Fibroblast of mammary gland (primary cell): ENCODE measurements around the gene C18orf32.

Experiments
- DNase-seq: peaks from one replicate; pipeline ENCODE4 v3.0.0-alpha.2; 2010; ENCODE audit warnings: low read depth
- H3K4me3 ChIP-seq: 2 replicates; pipeline ENCODE4 v1.5.1; 2011; ENCODE audit warnings: low read depth, mild to moderate bottlenecking, low read length, moderate library complexity; ENCODE audit not compliant: control insufficient read depth
- TF ChIP-seq, protein P1 (sequence below): conservative IDR thresholded peaks from 2 replicates; pipeline ENCODE4 v1.5.1; 2011; ENCODE audit warnings: low read depth, low read length, inconsistent platforms; ENCODE audit not compliant: control insufficient read depth, insufficient read depth

C18orf32 gene

DNA sequence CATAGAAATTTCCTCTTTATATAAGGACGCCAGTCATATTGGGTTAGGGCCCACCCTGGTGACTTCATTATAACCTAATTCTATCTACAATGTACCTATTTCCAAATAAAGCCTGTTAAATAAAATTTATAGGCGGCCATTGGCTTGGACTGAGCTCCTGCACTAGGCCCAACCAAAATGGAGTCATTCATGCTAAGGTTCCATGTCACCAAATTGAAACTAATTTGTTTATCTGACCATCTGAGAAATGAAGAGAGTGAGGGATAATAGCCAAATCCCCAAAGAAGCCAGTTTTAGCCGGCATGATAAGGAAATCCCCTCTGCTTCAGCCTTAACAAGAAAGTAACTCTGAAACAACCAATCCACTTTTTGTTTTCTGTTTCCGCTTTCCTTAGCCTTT, 19.4 kb downstream of the C18orf32 start:
- TF ChIP-seq, protein P1, sequence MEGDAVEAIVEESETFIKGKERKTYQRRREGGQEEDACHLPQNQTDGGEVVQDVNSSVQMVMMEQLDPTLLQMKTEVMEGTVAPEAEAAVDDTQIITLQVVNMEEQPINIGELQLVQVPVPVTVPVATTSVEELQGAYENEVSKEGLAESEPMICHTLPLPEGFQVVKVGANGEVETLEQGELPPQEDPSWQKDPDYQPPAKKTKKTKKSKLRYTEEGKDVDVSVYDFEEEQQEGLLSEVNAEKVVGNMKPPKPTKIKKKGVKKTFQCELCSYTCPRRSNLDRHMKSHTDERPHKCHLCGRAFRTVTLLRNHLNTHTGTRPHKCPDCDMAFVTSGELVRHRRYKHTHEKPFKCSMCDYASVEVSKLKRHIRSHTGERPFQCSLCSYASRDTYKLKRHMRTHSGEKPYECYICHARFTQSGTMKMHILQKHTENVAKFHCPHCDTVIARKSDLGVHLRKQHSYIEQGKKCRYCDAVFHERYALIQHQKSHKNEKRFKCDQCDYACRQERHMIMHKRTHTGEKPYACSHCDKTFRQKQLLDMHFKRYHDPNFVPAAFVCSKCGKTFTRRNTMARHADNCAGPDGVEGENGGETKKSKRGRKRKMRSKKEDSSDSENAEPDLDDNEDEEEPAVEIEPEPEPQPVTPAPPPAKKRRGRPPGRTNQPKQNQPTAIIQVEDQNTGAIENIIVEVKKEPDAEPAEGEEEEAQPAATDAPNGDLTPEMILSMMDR, result no peak
- no peak for DNase-seq
- no peak overlapping the region for H3K4me3 ChIP-seq

DNA sequence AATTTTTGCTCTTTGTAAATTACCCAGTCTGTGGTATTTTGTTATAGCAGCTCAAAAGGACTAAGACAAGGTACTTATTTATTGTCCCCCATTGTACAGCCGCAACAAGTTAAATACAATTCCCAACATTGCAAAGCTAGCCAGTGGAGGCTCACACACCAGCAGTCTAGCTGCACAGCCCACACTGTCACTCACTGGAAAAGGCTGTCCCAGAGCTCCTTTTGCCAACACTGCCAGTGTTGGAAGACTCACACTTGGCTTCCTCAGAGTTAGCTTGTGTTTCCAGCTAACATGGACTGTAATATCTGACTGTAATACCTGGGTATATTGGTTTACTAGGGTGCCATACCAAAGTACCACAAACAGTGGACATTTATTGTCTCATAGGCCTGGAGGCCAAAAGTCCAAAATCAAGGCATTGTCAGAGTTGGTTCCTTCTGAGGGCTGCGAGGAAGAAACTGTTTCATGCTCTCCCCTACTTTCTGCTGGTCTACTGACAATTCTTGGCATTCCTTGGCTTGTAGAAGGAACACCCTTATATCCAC, 19.9 kb downstream of the C18orf32 start:
- TF ChIP-seq, protein P1, result no peak
- DNase-seq, result no peak
- no peak overlapping the region for H3K4me3 ChIP-seq

DNA sequence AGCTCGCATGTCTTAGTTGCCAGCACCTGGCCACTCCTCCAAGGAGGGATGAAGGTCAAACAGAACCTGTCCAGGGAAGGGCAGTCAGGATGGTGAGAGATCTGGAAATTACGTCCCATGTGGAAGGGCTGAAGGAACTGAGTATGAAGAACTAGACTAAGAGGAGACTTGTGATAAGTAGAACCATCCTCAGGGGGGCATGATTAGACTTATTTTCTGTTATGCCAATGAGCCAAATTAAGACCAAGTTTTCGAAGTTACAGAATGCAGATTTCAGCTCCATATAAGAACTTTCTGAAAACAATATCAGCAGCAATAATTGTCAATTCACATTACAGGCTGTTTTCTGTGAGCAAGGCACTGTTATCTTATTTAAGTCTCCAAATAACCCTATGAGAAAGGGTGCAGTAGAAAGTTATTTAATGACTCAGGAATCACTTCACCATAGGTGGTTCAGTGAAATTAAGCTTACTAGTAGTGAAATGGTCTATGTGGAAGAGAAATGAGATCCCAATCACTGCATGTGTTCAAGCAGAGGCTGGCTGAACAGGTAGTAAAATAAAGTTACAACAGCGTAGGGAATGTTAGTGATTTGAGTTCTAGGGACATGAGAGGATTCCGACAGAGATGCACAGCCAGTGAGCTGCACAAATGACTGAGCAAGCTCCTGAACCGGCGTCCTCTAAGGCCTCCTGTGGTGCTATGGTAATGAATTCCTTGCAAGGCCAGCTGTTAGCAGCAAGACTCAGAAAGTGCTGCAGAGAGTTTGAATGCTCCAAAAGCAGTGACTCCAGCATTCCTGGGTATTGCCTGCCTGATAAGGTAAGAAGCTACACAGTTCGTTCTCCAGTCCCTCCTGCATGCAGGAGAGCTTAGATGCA, 22.1 kb downstream of the C18orf32 start:
- no peak overlapping the region for H3K4me3 ChIP-seq
- DNase-seq, result peak; percentile 32
- TF ChIP-seq, protein P1, result no peak

DNA sequence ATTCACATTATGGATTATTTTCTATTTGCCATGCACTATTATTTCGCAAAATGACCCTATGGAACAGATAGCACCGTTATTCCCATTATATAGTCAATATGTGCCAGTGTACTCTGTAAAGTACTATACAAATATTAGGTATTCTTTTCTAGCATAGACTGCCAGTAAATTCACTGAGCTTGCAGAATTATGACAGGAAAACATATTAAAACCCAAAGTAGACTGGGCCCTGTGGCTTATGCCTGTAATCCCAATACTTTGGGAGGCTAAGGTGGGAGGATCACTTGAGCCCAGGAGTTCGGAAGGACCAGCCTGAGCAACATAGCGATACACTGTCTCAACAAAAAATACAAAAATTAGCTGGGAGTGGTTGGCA, 25.4 kb downstream of the C18orf32 start:
- no peak overlapping the region for H3K4me3 ChIP-seq
- no peak for DNase-seq
- TF ChIP-seq, protein P1, result no peak

DNA sequence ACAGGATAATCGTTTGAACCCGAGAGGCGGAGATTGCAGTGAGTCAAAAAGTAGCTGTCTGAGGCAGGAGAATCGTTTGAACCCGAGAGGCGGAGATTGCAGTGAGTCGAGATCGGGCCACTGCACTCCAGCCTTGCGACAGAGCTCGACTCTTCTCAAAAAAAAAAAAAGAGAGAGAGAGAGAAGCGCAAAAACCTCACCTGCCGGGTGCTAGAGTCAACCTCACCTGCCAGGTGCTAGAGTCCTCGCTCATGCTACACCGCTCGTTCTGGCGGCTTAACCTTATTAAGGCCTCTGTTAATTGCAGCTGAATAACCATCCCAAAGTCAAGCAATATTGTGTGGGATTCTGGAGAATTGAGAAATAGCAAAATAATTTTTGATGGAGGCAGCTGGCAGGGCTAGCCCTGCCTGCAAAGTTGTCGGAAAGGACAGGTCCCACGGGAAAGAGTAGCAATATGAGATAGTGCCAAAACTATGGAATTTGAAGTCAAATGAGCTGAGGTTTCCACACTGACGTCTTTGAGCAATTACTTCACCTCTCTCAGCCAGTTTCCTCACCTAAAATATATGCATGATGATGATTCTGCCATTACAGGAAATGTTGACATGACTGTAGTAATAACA, 25.9 kb downstream of the C18orf32 start:
- H3K4me3 ChIP-seq, result peak overlapping the region; percentile 75
- DNase-seq, result peak; percentile 61
- TF ChIP-seq, protein P1, result no peak

DNA sequence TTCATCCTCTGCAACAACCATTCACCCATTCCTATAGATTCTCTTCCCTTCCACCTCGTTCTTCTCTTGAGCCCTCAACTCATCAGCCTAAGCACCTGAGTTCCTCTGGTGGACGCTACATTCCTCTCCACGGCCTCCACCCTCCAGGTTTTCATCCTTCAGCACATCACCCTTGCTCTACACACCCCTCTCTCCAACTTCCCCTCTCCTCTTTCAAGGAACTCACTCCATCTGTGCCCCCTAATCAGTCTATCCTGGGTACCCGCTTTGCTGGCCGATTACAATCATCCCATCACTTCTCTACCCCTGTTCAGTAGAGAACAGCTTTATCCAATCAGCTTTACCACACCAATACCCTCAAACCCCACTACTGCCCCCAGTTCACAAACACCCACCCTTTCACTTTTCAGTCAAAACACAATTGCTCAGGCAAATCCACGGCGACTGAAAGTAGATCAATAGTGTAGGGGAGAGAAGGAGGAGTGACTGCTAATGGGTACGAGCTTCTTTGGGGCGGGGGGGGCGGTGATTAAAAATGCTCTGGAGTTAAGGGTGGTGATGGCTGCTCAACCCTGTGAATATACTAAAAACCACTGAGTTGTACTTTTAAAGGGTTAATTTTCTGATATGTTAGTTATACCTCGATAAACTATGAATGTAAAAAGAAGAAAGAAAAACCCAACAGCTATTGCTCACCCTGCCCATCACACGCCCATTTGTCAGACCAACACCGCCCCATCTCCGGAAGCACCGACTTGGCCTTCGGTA, 27.4 kb downstream of the C18orf32 start:
- TF ChIP-seq, protein P1, result no peak
- peak; percentile 30 for DNase-seq
- peak overlapping the region; percentile 75 for H3K4me3 ChIP-seq
